ENCODE data around the gene B3GAT3.

DNA sequence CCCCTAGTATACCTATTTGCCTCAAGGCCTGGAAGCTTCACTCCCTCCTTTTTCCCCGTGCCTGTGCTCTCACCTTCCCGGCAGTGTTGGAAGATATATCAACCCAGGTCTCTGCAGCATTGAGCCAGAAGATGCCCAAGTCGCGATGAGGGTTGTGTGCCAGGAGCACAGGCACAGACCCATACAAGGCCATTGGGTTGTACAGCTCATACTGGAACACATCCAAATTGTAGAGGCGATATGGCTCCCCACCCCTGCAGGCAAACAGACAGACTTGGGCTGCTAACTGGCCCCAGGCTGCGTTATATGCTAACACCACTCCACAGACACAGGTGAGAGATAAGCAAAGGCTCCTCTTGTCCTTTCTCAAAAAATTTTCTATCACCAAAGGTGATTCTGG lies 10.7 kb upstream of the B3GAT3 start:
- no peak for TF ChIP-seq EZH2 (IDR thresholded peaks at IDR 0.05; ENCODE audit: borderline replicate concordance, low read depth, low read length, severe bottlenecking)
- TF ChIP-seq, protein P1, sequence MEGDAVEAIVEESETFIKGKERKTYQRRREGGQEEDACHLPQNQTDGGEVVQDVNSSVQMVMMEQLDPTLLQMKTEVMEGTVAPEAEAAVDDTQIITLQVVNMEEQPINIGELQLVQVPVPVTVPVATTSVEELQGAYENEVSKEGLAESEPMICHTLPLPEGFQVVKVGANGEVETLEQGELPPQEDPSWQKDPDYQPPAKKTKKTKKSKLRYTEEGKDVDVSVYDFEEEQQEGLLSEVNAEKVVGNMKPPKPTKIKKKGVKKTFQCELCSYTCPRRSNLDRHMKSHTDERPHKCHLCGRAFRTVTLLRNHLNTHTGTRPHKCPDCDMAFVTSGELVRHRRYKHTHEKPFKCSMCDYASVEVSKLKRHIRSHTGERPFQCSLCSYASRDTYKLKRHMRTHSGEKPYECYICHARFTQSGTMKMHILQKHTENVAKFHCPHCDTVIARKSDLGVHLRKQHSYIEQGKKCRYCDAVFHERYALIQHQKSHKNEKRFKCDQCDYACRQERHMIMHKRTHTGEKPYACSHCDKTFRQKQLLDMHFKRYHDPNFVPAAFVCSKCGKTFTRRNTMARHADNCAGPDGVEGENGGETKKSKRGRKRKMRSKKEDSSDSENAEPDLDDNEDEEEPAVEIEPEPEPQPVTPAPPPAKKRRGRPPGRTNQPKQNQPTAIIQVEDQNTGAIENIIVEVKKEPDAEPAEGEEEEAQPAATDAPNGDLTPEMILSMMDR (IDR thresholded peaks at IDR 0.05; ENCODE audit: borderline replicate concordance, extremely low read depth, low read length, poor library complexity, severe bottlenecking), result no peak

All from DND-41 (cell line).